ENCODE data around the gene ROBO2. TPM values are rescaled to one million over a fixed set of nuclear protein-coding genes. Genes with fewer than 3 reads are reported as not detected.

The ROBO2 gene
- total and polyA plus RNA-seq, 3 donors from 2014 or later: 16.1 to 23.3 (median 17.7) TPM

- intact Hi-C loops (cut with DNase I; ENCODE audit: low total_unique reads): no loop called here
- 40 to 41% methylated on average over 2 of the region's 2 CpGs for WGBS, 2 donors
- Histone ChIP-seq H3K4me1 (no peaks in the 10 kb centered on the region), H3K4me3 (no peak overlapping the region), H3K27ac (no peak overlapping the region), H3K27me3 (no peaks in the 10 kb centered on the region), H3K36me3 (ENCODE audit: low read depth, missing control alignments) (no peaks in the 10 kb centered on the region), H3K9me3 (no peaks in the 10 kb centered on the region)
- no peak for DNase-seq
- TF ChIP-seq POLR2A (IDR thresholded peaks at IDR 0.05): no peak
- TF ChIP-seq CTCF (IDR thresholded peaks at IDR 0.05): no peak
Measured at GRCh38 chr3:77052733-77053670, 13.1 kb downstream of the ROBO2 start.

- Histone ChIP-seq H3K4me3 (no peak overlapping the region), H3K36me3 (ENCODE audit: low read depth, missing control alignments) (no peaks in the 10 kb centered on the region), H3K27me3 (no peaks in the 10 kb centered on the region), H3K27ac (no peak overlapping the region), H3K4me1 (no peaks in the 10 kb centered on the region), H3K9me3 (no peaks in the 10 kb centered on the region)
- TF ChIP-seq POLR2A (IDR thresholded peaks at IDR 0.05) (no peak), CTCF (IDR thresholded peaks at IDR 0.05) (no peak)
- 49 to 60% methylated on average over 2 of the region's 2 CpGs for WGBS, 2 donors
- DNase-seq: no peak
- intact Hi-C loops (cut with DNase I; ENCODE audit: low total_unique reads): no loop called here
Measured at GRCh38 chr3:77053795-77054194, 13.9 kb downstream of the ROBO2 start.

GRCh38 chr3:77055841-77056341 is 16.0 kb downstream of the ROBO2 start:
- WGBS, 2 donors: 70 to 76% methylated on average over 4 of the region's 4 CpGs
- no peaks in the 10 kb centered on the region for H3K27me3 ChIP-seq
- no peak for DNase-seq
- no peaks in the 10 kb centered on the region for H3K9me3 ChIP-seq
- TF ChIP-seq CTCF (IDR thresholded peaks at IDR 0.05): no peak
- TF ChIP-seq POLR2A (IDR thresholded peaks at IDR 0.05): no peak
- no peaks in the 10 kb centered on the region for H3K36me3 ChIP-seq (ENCODE audit: low read depth, missing control alignments)
- no peaks in the 10 kb centered on the region for H3K4me1 ChIP-seq
- H3K27ac ChIP-seq: no peak overlapping the region
- H3K4me3 ChIP-seq: no peak overlapping the region
- intact Hi-C loops (cut with DNase I; ENCODE audit: low total_unique reads): no loop called here

- Histone ChIP-seq H3K4me3 (no peak overlapping the region), H3K36me3 (ENCODE audit: low read depth, missing control alignments) (no peaks in the 10 kb centered on the region), H3K27me3 (no peaks in the 10 kb centered on the region), H3K27ac (no peak overlapping the region), H3K9me3 (no peaks in the 10 kb centered on the region), H3K4me1 (no peaks in the 10 kb centered on the region)
- TF ChIP-seq POLR2A (IDR thresholded peaks at IDR 0.05) (no peak), CTCF (IDR thresholded peaks at IDR 0.05) (no peak)
- intact Hi-C loops (cut with DNase I; ENCODE audit: low total_unique reads): no loop called here
- no peak for DNase-seq
- 94 to 97% methylated on average over 1 of the region's 1 CpG for WGBS, 2 donors
Measured at GRCh38 chr3:77059354-77059753, 19.5 kb downstream of the ROBO2 start.
